BE2C (cell line): ENCODE measurements around the gene IRF9.

Experiments used
- DNase-seq: peaks from one replicate; pipeline ENCODE4 v3.0.0-alpha.2; 2020
- H3K27me3 ChIP-seq: fragments of 250-450 bp; sonication (Bioruptor Pico); 2 replicates; pipeline ENCODE4 v1.5.1; 2020; ENCODE audit warnings: mild to moderate bottlenecking
- H3K36me3 ChIP-seq: fragments of 250-450 bp; sonication (Bioruptor Pico); 2 replicates; pipeline ENCODE4 v1.5.1; 2020; ENCODE audit warnings: mild to moderate bottlenecking
- H3K4me1 ChIP-seq: fragments of 250-450 bp; sonication (Bioruptor Pico); 2 replicates; pipeline ENCODE4 v1.5.1; 2020
- H3K4me3 ChIP-seq: 2 replicates; pipeline ENCODE4 v1.5.1; 2011; ENCODE audit warnings: low read depth, low read length
- H3K9me3 ChIP-seq: fragments of 250-450 bp; sonication (Bioruptor Pico); 2 replicates; pipeline ENCODE4 v1.5.1; 2020
- CTCF ChIP-seq: IDR thresholded peaks from 2 replicates; pipeline ENCODE4 v1.5.1; 2012; ENCODE audit warnings: mild to moderate bottlenecking, low read depth, low read length

Gene IRF9

GRCh38 chr14:24182110-24182882, 21.2 kb downstream of the IRF9 start:
- no peaks in the 10 kb centered on the region for H3K4me1 ChIP-seq
- H3K36me3 ChIP-seq = peaks cover 89% of the 10 kb centered on the region
- H3K9me3 ChIP-seq = no peaks in the 10 kb centered on the region
- DNase-seq = no peak
- TF ChIP-seq CTCF = no peak
- H3K4me3 ChIP-seq = no peak overlapping the region
- no peaks in the 10 kb centered on the region for H3K27me3 ChIP-seq

DNA sequence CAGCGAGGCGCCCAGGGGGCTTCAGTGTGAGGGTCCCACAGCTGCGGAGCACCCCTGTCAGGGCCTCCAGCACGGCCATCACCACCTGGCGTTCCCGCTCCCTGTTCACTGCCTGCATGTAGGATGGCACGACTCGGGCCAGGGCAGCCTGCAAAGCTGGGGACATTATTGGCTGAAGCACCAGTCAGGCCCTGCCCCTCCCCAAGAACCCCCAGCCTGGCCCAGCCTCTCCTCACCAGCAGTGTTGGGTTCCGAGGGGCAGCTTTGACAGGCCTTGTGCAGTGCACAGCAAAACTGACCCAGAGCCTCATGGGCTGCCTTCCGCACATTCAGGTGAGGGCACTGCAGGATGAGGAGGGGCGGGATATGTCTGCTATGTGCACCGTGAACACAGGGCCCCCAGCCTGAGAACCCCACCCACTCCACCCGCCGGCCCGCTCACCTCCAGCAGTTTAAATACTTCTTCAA, 22.0 kb downstream of the IRF9 start:
- peaks cover 90% of the 10 kb centered on the region for H3K36me3 ChIP-seq
- H3K4me1 ChIP-seq = no peaks in the 10 kb centered on the region
- H3K27me3 ChIP-seq = no peaks in the 10 kb centered on the region
- DNase-seq = no peak
- H3K4me3 ChIP-seq = no peak overlapping the region
- H3K9me3 ChIP-seq = no peaks in the 10 kb centered on the region
- no peak for TF ChIP-seq CTCF

- Histone ChIP-seq H3K4me1 (no peaks in the 10 kb centered on the region), H3K4me3 (no peak overlapping the region), H3K27me3 (no peaks in the 10 kb centered on the region), H3K9me3 (no peaks in the 10 kb centered on the region), H3K36me3 (peaks cover 78% of the 10 kb centered on the region)
- no peak for TF ChIP-seq CTCF
- DNase-seq = no peak
These were observed 23.3 kb downstream of the IRF9 start for GRCh38 chr14:24184104-24184970.

- no peak for DNase-seq
- no peaks in the 10 kb centered on the region for H3K27me3 ChIP-seq
- H3K4me1 ChIP-seq = no peaks in the 10 kb centered on the region
- TF ChIP-seq CTCF = no peak
- H3K36me3 ChIP-seq = peaks cover 72% of the 10 kb centered on the region
- no peaks in the 10 kb centered on the region for H3K9me3 ChIP-seq
- H3K4me3 ChIP-seq = no peak overlapping the region
These were observed 24.0 kb downstream of the IRF9 start for GRCh38 chr14:24185026-24185425.

- no peak for DNase-seq
- Histone ChIP-seq H3K9me3 (no peaks in the 10 kb centered on the region), H3K27me3 (no peaks in the 10 kb centered on the region), H3K36me3 (peaks cover 64% of the 10 kb centered on the region), H3K4me1 (no peaks in the 10 kb centered on the region), H3K4me3 (no peak overlapping the region)
- TF ChIP-seq CTCF = no peak
These were observed 24.7 kb downstream of the IRF9 start for GRCh38 chr14:24185741-24186140.
